Effector CD4-positive, alpha-beta T cell (primary cell): ENCODE results near the gene PSMG4.
"Not testable (repeated sequence)": the region's sequence is repeated elsewhere in the genome, so short reads cannot be mapped to it uniquely, and the experiment has no call there.

ENCODE experiments used
- DNase-seq: peaks from one replicate; pipeline ENCODE4 v3.0.0-alpha.2; 2020

The PSMG4 gene

DNA sequence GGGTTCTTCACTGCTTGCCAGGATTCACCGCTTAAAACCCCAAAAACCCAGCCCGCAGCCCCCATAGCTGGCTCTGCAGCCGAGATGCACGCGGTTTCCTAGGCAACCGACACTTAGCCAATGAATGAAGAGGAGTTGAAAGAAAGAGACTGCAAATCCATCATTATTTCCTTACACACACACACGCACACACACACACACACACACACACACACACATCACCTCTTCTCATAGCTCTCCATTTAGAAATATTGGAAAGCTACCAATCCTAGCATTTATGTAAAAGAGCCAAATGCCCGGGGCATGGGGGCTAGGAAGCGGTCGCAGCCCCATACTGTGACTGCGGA lies 27.9 kb upstream of the PSMG4 start:
- DNase-seq = no peak

DNA sequence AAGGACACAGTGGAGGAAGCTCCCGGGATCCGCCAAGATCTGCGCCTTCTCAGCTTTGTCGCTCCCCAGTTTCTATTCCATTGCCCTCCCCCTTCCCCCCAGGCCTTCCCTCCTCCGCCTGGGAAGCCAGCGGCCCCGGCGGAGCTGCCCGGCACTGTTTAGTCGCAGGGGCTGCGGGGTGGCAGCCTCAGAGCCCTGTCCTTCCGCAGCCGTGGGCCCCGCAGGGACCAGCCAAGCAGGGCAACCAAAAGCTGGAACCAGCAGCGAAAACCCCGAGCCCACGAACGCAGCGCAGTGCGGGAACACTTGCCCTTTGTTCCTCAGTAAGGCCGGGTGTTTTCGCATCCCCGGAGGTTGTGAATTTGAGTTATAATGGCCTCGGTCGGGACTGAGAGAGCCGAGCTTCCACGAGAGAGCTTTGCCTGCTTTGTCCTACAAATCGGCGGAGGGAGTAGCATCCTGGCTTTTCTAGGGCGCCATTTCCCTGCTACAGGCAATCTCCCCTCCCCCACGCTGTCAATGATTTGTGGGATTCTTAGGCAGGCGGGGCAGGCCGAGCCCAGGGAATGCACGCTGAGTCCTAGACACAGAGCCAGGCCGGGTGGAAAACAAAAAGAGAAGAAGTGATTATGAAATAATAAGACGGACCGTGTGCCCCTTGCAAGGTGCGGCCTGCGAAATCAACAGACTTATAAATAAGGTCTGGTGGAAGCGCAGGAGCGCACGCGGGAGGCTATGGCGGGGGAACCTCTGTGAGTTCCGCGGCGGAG lies 27.3 kb upstream of the PSMG4 start:
- no peak for DNase-seq

GRCh38 chr6:3232017-3232945 lies 26.5 kb upstream of the PSMG4 start:
- DNase-seq = no peak

- DNase-seq = no peak
Observed at GRCh38 chr6:3233321-3233720, 25.4 kb upstream of the PSMG4 start.

GRCh38 chr6:3233904-3234303 lies 24.8 kb upstream of the PSMG4 start:
- no peak for DNase-seq

- DNase-seq = no peak
Observed at GRCh38 chr6:3235486-3235885, 23.3 kb upstream of the PSMG4 start.

DNA sequence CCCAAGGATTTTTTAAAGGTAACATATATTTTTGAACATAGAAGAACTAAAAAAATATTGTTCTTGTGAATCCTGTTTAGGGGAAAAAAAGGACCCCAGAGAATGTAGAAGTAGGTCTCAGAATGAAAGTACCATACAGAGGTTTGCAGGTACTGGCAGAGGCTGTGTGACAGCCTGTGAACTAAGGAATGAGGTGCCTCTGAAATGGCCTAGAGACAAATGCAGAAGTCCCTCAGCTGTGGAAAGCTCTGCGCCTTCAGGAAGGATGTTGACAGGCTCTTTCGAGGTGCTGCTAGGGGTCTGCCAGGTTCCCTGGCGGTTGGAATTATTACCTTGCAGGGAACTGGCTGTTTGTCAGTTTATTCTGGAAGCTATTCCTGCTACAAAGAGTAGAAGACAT lies 22.7 kb upstream of the PSMG4 start:
- DNase-seq = no peak

DNA sequence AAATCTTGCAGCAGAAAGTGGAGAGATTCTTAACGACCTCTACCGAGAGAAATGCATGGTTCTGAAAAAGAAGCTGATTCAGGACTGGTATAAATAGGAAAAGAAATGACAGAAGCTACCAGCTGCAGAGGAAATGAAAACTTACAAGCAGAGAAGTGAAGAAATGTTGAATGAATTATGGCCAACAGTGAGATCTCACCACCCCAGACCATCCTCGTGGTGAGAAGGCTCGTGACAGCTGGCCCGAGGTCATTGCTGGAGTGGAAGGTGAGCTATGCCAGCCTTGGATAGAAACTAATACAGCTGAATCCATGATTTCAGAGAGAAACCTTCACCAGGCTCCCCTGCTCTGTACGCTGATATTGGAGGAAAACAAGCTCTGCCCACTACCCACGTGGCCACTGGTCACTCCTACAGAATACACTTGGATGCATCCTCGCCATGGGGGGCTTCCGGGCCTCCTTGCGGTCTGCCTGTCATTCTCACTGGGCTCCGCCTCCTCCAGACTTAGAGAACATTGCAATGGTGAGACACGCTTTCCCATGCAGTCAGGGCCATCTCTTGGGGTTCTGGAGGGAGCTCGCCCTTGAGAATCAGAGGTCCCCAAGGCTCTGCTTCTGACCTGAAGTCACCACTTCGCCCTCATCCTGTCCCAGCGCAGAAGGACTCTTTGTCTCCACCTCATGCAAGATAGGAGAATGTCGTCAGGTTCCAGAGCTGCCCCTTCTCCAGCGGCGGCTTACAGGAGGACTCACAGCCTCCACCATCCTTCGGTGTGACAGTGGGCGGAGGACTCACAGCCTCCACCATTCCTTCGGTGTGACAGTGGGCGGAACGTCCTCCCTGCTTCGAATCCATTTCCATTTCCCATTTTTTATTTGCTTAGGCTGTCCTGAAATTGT lies 20.7 kb upstream of the PSMG4 start:
- no peak for DNase-seq

DNA sequence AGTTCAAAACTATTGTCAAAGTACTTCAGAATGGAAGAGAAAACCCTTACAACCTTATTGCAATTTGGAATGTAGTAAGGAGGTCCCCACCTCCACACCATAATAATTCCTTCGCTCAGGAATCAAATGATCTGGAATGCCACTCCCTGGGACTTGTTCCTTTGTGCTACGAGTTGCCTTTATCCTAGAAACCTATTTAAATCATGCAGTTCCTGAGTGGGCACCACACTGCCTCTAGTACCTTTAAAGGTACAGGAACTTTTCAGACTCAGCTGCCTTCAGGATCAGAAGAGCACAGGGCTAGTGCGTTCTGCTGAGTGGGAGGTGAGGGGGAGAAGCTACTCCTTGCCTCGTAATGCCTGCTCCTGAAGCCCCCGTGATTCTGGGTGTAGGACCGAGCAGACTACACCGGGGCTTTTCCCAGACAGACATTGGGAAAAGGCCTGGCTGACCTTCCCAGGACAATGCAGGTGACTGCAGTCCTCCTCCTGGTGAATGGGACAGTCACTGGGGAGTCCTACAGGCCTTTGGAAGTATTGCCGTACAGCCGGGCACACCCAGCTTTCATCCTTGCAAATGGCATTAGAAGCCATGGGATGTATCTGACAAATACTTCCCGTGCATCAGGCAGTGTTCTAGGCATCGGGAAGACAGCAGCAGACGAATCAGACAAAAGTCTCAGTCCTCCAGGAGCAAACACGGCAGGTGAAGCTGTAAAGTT lies 19.5 kb upstream of the PSMG4 start:
- no peak for DNase-seq

DNA sequence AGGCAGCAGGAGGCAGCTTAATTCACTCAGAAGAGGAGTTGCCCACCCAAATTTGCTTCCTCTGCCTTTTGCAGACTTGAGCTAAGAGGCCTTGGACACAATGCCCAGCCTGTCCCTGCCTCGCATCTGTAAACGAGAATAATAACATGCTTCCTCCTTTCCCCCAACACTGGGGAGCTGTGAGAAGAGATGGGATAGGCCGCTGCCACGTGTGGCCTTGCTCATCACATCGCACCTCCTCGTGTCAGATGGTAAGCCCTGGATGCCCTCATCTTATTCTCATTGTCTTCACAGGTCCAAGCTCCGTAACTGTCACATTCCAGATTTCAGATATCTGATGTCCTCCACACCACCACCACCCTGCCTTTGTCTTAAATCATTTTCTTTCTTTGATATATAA lies 18.2 kb upstream of the PSMG4 start:
- DNase-seq = no peak

GRCh38 chr6:3241745-3242144 lies 17.0 kb upstream of the PSMG4 start:
- not testable (repeated sequence) for DNase-seq

DNA sequence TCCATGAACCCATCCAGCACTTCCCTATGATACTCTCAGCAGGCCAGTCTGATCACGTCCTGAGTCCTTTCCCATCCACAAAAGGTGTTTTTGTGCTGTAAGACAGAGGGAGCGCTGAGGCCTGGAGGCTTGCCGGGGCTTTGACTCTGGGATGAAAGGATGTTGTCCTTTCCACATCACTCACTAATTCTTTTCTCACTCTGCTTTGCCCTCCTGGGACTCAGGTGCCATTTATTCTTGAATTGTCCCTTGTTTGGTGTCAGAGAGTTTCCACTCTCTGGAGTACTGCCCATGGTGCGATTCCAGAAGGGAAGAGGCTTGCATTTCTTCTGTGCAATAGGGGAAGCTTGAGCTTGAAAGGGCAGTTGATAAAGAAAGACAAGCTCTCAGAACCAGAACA lies 16.0 kb upstream of the PSMG4 start:
- no peak for DNase-seq

DNA sequence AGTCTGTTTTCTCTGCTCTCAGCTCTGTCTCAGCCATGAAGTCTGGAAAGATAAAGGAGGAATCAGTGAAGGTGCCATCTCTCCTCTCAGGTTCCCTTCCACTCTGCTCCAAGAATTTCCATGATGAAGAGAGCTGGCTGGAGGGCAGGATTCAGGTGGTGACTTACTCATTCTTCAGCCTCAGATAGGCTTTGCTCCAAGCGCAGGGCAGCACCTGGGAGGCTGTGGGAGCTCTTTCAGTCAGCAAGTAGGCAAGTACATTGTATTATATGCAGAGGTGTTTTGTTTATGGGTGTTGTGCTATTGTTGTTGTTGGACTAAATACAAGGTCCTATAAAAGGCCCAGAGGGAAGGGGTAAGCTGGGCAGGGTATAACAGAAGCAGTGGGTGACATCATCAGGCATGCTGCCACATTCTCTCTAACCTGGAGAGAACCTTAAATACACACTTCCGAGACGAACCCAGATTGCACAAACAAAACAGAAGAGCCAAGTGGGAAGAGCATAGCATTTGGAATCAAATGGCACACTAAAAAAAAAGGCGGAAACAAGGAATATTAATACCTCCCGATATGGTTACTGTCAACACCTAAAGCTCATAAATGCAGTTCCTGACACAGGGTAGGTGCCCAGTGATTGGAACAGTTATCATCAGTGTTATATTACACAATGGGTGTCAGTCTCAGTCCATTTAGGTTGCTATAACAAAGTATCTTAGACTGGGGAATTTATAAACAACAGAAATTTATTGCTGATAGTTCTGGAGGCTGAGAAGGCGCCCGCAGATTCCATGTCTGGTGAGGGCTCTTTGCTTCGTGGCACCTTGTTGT lies 14.5 kb upstream of the PSMG4 start:
- no peak for DNase-seq

GRCh38 chr6:3244832-3245161 lies 13.9 kb upstream of the PSMG4 start:
- DNase-seq = not testable (repeated sequence)

DNA sequence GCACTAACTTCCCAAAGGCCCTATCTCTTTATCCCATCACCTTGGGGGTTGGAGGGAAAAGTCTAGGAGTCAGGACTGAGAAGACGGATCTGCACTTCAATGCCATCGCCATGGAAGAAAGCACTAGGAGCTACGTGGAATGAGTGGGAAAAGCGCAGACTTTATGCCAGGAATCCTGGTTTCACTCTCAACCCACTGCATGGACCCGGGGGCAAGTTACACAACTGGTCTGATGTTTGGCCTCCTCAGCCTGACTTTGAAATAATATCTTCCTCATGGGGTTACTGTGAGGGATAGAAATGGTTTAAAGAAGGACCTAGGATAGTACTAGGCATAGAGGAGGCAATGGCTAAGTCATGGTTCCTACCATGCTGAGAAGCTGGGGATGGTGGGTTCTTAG lies 13.5 kb upstream of the PSMG4 start:
- DNase-seq = no peak

- DNase-seq = no peak
Observed at GRCh38 chr6:3247255-3248146, 11.2 kb upstream of the PSMG4 start.

GRCh38 chr6:3249821-3250220 lies 8.9 kb upstream of the PSMG4 start:
- DNase-seq = no peak

DNA sequence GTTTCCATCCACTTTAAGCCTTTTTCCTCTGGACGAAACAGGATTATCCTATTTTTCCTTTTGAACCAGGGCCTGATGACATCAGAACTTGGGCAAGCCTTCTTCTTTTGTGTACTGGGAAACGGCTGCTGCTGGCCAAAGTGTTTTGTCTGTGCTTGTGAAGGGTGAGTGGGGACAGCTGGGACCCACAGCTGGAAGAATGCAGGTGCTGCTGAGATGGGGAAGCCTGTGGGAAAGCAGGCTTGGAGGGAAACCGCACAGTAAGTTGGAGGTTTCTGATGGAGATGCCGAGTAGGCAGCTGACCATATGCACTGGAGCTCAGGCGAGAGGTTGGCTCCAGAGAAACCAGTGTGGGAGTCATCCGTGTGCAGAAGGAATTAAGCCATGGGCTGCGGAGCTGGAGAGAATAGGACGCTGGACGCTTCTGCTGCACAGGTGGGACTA lies 8.5 kb upstream of the PSMG4 start:
- DNase-seq = no peak

- peak; percentile 71 for DNase-seq
Observed at GRCh38 chr6:3251462-3252314, 7.1 kb upstream of the PSMG4 start.
